ENCODE results near the gene PLA2G4A. TPM values are rescaled to one million over a fixed set of nuclear protein-coding genes. Genes with fewer than 3 reads are reported as not detected.

Gene PLA2G4A
- total RNA-seq (1 to 10 TPM; 1.5 to 5.7 (median 2.4) TPM), polyA plus RNA-seq (1 to 10 TPM; 1.9 to 5.6 TPM)

- H3K27ac ChIP-seq, result peak within 1 kb of the TSS in 2 of 4 donors; percentile 59 to 65
- no peaks in the 10 kb centered on the region for H3K36me3 ChIP-seq
- no peak for TF ChIP-seq CTCF (IDR thresholded peaks at IDR 0.05)
- H3K27me3 ChIP-seq, result no peaks in the 10 kb centered on the region
- ATAC-seq (peak; percentile 73 to 97 (median 96)), DNase-seq (peak in 1 of 6 donors; percentile 41), FAIRE-seq (peak; percentile 68)
- H3K4me1 ChIP-seq, result peaks cover 0 to 4% (median 3%) of the 10 kb centered on the region in 3 donors
- peak within 1 kb of the TSS; percentile 11 to 53 (median 32) for H3K4me3 ChIP-seq
- WGBS, 2 donors, result 7 to 11% methylated on average over 17 of the region's 17 CpGs
- intact Hi-C loops (cut with DNase I), result no loop called here
- no peaks in the 10 kb centered on the region for H3K9me3 ChIP-seq
These were observed at the start of gene PLA2G4A for GRCh38 chr1:186828611-186829454. Gene PLA2G4A, plus strand, starts transcription at chr1:186828949. Its CDS starts 25,406 bp downstream, at chr1:186854355.

- Histone ChIP-seq H3K4me3 (no peak overlapping the region), H3K27me3 (no peaks in the 10 kb centered on the region), H3K36me3 (no peaks in the 10 kb centered on the region), H3K9me3 (no peaks in the 10 kb centered on the region), H3K27ac (no peak overlapping the region), H3K4me1 (no peaks in the 10 kb centered on the region)
- FAIRE-seq (no peak), ATAC-seq (no peak), DNase-seq (no peak)
- TF ChIP-seq CTCF (IDR thresholded peaks at IDR 0.05), result no peak
- intact Hi-C loops (cut with DNase I), result no loop called here
These were observed 48.7 kb upstream of the PLA2G4A start for GRCh38 chr1:186780076-186780475.

- Histone ChIP-seq H3K4me3 (no peak overlapping the region), H3K4me1 (no peaks in the 10 kb centered on the region), H3K27me3 (no peaks in the 10 kb centered on the region), H3K36me3 (no peaks in the 10 kb centered on the region), H3K9me3 (no peaks in the 10 kb centered on the region), H3K27ac (no peak overlapping the region)
- 66 to 77% methylated on average over 6 of the region's 6 CpGs for WGBS, 2 donors
- ATAC-seq (no peak), FAIRE-seq (no peak), DNase-seq (no peak)
- intact Hi-C loops (cut with DNase I), result no loop called here
- TF ChIP-seq CTCF (IDR thresholded peaks at IDR 0.05), result no peak
These were observed 47.0 kb upstream of the PLA2G4A start for GRCh38 chr1:186781730-186782129.

- H3K27ac ChIP-seq, result no peak overlapping the region
- DNase-seq (no peak), FAIRE-seq (no peak), ATAC-seq (no peak)
- no peaks in the 10 kb centered on the region for H3K9me3 ChIP-seq
- H3K4me1 ChIP-seq, result no peaks in the 10 kb centered on the region
- H3K27me3 ChIP-seq, result no peaks in the 10 kb centered on the region
- H3K4me3 ChIP-seq, result no peak overlapping the region
- no peaks in the 10 kb centered on the region for H3K36me3 ChIP-seq
- TF ChIP-seq CTCF (IDR thresholded peaks at IDR 0.05), result no peak
- intact Hi-C loops (cut with DNase I), result no loop called here
- 69 to 80% methylated on average over 4 of the region's 4 CpGs for WGBS, 2 donors
These were observed 46.0 kb upstream of the PLA2G4A start for GRCh38 chr1:186782791-186783190.

GRCh38 chr1:186783193-186783592 is 45.6 kb upstream of the PLA2G4A start:
- TF ChIP-seq CTCF (IDR thresholded peaks at IDR 0.05), result no peak
- H3K9me3 ChIP-seq, result no peaks in the 10 kb centered on the region
- intact Hi-C loops (cut with DNase I), result no loop called here
- H3K27ac ChIP-seq, result no peak overlapping the region
- WGBS, 2 donors, result 72 to 77% methylated on average over 3 of the region's 3 CpGs
- no peak overlapping the region for H3K4me3 ChIP-seq
- DNase-seq (no peak), FAIRE-seq (no peak), ATAC-seq (no peak)
- no peaks in the 10 kb centered on the region for H3K27me3 ChIP-seq
- H3K4me1 ChIP-seq, result no peaks in the 10 kb centered on the region
- no peaks in the 10 kb centered on the region for H3K36me3 ChIP-seq
